T-helper 22 cell (primary cell): ENCODE results near the gene PXN.
"Not testable (repeated sequence)": the region's sequence is repeated elsewhere in the genome, so short reads cannot be mapped to it uniquely, and the experiment has no call there.

ENCODE experiments used
- DNase-seq: peaks from one replicate; pipeline ENCODE4 v3.0.0-alpha.2; 2020; ENCODE audit warnings: low read depth

Gene PXN

DNA sequence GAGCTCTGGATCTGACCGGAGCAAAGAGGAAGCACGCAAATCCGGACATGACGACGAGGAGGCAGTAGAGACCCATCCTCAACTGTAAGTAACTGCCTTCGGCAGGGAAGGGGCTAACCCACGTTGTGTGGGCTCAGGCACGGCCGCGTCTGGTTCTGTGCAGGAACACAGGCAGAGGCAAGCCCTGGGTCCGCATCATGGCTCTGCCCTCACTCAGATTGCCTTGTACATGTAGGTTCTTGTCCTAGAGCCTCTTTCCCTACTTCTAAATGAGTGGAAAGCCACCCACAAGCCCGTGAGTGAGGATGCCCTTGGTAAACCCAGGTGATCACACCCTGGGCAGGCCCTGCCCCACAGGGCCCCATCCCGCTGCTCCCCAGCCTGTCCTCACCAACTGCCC, 55.7 kb downstream of the PXN start:
- no peak for DNase-seq

DNA sequence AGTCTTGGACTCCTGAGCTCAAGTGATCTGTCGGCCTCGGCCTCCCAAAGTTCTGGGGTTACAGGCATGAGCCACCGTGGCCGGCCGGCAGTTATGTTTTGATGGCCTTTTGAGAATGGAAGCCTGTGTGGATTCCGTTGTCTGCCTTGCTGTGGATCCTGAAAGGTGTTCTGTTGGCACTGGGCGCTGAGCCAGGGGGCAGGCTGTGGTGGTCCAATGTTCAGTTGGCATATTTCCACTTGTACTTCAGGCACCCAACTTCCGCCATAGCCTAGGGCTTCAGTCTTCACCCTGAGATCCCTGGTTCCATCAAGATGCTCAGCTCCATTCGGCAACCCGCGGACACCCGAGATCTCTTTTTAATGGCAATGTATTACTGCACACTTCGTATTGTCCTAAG, 58.3 kb downstream of the PXN start:
- no peak for DNase-seq

DNA sequence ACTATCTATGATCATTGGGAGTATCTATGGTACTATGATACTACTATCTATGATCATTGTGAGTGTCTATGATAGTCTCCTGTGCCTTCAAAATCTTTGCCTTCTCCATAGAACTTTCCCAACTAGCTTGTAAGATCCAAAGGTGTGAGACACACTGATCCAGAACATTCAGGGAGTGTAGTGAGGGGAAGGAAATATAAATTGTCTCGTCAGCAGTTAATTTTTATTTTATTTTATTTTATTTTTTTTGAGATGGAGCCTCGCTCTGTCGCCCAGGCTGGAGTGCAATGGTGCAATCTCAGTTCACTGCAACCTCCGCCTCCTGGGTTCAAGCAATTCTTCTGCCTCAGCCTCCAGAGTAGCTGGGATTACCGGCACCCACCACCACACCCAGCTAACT, 58.7 kb downstream of the PXN start:
- not testable (repeated sequence) for DNase-seq

DNA sequence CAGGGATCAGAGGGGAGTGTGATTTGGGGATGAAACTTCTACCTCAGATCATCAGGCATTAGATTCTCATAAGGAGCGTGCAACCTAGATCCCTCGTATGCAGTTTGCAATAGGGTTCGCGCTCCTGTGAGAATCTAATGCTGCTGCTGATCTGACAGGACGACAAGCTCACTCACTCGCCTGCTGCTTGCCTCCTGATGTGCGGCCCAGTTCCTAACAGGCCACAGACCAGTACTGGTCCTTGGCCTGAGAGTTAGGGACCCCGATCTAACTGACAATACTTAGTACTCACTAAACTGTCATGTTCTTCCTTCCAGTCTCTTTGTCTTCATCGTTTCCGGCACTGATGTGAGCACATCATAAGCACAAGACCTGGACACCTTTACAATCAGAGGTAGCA, 59.3 kb downstream of the PXN start:
- DNase-seq: no peak

DNA sequence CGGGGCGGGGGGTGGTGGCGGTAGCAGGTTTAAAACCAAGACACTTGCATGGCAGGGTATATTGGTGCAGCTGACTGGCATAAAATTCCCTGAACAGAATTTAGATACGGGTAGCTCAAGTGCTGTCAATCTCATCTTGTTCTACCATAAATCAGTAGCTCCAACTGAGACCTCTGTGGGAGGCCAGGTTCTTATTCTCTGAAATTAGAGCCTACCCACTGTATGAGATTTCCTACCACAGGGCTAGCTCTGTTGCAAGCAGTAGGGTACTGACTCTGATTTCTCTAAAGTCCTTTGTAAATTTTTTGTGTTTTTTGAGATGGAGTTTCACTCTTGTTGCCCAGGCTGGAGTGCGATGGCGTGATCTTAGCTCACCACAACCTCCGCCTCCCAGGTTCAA, 61.4 kb downstream of the PXN start:
- no peak for DNase-seq

DNA sequence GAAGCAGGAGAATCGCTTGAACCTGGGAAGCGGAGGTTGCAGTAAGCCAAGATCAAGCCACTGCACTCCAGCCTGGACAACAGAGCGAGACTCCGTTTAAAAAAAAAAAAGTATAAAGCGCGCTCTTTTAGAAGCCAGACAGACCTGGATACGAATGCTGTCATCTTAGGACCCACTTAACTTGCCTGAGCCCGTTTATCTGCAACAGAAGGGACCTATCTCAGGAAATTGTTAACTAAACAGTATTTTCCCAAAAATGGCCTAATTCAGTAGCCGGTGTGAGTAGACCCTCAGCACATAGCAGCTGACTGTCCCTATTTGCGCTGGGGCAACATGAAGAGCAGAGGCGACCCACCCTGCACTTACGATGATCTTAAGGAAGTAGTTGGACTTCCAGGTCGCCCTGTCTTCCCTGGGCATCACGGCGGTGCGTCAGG, 65.1 kb downstream of the PXN start:
- no peak for DNase-seq

DNA sequence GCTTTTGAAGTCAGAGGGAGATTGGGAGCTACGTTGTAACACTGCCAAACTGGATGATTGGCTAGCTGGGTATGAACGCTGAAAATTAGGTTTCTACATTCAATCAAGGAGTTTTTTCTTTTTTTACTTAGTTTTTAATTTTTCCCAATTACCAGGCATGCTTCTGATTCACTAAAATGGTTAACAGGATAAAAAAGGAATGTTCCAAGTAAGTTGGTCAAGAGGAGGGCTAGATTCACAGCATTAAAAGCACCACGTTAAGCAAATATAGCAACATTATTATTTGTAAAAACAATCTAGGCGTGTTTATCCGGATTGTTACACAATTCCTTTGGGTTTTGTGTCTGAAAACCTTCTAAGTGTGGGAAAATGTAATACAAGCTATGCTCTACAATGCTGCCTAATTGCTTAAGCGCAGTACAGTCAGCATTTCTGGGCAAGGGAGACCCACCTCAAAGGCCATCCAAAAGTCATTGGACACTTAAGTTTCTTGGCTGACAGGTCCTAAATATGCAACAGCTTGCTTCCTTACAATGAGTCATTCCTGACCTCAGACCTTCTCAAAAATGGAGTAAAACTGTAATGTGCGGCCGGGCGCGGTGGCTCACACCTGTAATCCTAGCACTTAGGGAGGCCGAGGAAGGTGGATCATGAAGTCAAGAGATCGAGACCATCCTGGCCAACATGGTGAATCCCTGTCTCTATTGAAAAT, 65.8 kb downstream of the PXN start:
- DNase-seq: no peak

DNA sequence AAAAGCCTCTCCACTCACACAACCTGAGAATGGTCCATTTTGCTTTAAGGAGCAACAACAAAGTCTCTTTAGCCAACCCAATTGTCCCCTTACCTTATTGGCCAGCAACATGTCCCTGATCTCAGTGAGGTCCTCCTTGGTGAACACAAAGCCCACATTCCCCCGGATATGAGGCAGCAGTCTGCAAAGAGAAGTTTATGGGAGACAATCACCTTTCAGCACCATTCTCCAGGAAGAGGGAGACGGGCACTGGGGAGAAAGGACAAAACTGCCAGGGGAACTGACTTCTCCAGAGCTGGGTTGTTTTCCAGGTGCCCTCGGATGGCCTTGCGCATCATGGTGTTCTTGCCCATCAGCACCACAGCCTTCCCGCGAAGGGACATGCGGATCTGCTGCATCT, 66.5 kb downstream of the PXN start:
- no peak for DNase-seq

DNA sequence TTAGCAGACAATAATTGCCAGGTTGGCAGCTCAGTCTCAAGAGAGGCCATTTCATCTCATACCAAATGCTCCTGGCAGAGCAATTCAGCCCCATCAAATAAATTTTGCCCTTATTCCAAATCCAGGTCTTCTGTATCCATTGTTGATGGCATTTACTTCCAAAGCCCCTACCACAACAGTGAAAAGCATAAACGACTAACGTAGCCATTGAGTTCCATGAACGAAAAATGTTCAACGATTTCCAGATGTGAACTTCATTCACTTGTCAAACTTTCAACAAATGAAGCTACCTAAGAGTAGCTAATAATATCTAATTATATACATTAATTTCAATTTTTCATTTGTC, 68.0 kb downstream of the PXN start:
- no peak for DNase-seq

DNA sequence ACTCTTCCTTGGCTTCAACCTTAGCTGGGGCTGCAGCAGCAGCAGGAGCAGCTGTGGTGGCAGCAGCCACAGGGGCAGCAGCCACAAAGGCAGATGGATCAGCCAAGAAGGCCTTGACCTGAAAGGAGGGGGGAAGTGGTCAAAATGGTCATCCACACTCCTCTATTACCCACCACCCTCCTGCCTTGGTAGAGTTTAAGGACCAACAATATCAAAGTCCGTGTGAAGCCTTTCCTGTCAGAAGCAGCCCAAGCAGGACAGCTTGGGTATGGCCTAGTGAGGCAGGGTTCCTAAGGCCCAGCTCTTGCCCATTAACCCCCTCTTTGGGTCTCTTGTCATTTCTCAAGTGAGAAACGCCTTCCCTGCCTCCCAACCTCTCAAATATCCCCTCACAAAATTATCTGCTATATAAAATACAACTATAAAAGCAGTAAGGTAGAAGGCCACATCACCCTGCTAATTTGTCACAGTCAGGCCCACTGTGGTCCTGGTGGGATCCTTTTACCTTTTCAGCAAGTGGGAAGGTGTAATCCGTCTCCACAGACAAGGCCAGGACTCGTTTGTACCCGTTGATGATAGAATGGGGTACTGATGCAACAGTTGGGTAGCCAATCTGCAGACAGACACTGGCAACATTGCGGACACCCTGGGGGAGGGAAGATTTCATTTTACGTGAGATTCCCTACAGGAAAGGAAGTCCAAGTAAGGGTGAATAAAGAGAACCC, 68.6 kb downstream of the PXN start:
- DNase-seq: not testable (repeated sequence)

DNA sequence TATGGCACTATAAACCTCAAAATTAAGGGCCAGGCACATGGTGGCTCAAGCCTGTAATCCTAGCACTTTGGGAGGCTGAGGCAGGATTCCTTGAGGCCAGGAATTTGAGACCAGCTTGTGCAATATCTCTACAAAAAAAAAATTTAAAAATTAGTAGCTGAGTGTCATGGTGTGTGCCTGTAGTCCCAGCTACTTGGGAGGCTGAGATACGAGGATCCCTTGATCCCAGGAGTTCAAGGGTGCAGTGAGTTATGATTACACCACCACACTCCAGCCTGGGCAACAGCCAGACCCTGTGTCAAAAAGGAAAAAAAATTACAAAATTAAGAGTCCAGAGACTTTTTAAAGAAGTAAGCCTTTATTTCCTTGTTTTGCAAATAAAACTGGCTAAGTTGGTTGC, 69.2 kb downstream of the PXN start:
- no peak for DNase-seq

DNA sequence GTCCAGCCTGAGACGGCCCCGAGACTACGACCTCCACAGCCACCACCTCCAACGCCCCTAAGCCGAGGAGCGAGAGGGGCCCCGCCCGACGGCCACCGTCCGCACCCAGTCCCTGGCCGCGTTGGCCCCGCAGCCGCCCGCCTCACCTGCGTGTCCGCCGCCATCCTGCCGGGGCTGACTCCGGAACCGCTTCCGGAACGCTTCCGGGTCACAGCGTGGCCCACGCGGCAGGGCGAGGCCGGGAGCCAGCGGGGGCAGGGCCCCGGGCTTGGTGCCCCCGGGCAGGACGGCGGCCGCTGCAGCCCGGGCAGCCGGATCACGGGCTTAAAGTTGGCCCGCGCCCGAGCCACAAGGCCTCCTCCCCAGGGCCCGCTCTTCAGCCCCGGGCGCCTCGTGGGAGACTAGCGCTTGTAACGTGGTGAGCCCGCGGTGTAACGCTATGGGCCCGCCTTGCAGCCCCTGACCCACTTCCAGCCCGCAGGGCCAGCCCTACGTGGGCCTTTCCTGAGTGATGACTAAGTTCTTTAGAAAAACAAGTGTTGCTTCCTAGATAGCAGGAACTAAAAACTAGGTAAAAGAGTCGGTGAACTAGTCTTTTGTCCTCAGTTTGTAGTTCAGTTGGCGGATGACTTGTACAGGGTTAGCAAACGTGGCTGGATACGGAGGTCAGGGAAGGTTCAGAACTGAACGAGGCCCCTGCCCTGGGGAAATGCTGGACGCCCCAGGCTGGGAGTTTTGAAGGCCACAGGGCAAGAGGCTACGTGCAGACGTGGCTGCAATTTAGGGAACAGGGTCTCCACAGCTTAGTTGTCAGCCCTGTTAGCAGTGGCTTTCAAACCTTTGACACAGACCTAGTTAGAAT, 70.8 kb downstream of the PXN start, which contains the start of gene GCN1:
GCN1 (minus strand) TSS at position 182 of the 862 bp plus-strand sequence; CDS start at position 164, 18 bp downstream.
- DNase-seq: peak; percentile 74

DNA sequence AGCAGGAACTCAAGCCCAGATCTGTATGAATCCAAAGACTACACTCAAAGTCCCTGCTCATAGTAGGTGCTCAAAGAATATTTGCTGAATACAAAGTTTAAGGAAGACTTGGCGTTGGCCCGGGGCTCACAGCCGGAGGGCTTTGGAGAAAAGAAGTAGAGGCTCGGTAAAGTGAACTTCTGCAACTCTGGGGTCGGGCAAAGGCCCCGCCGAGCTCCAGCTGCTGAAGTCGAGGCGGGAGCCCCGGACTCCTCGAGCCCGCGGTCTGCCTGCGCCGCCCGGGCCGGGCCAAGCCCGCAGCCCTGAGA, 71.3 kb downstream of the PXN start:
- DNase-seq: no peak

DNA sequence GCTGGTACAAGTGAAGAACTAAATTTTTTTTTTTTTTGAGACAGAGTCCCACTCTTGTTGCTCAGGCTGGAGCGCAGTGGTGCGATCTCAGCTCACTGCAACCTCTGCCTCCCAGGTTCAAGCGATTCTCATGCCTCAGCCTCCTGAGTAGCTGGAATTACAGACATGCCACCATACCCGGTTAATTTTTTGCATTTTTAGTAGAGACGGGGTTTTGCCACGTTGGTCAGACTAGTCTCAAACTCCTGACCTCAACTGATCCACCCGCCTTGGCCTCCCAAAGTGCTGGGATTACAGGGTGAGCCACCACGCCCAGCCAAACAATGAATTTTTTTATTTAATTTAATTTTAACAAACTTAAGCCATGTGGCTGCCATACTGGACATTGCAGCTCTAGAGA, 72.2 kb downstream of the PXN start:
- not testable (repeated sequence) for DNase-seq

DNA sequence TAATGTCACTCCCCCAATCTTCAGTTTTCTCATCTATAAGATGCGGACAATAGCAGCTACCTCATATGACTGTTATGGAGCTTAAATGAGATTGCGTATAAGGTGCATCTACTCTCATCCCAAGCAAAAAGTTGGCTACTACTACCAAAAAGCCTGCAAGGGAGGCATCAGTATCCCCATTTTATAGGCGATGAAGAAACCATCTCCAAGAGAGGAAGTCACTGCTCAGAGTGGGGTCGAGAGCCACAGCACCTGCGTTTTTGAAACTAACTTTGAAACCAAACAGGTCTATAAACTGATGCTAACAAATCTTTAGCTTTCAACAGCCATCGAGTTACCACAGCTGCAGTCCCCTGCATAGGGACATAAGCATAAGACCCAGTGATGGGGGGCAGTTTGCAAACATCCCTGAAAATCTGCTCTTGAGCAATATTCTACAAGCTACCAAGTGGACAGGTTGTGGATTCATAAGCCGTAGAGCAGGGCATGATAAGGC, 74.5 kb downstream of the PXN start:
- DNase-seq: no peak

DNA sequence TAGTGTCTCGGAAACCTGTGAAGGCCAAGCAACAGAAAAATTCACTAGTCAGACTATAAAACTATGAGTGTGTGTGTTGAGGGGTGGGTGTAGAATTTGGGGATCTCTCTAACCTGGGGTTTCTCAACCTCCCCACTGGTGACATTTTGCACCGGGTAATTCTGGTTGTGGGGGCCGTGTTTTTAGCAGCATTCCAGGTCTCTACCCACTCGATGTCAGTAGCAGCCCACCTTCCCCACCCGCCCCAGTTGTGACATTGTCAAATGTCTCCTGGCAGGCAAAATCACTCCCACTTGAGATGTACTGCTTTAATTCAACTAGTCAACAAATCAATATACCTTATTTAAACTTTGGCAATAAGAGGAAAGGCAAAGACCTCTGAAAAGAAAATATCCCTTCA, 75.1 kb downstream of the PXN start:
- no peak for DNase-seq

DNA sequence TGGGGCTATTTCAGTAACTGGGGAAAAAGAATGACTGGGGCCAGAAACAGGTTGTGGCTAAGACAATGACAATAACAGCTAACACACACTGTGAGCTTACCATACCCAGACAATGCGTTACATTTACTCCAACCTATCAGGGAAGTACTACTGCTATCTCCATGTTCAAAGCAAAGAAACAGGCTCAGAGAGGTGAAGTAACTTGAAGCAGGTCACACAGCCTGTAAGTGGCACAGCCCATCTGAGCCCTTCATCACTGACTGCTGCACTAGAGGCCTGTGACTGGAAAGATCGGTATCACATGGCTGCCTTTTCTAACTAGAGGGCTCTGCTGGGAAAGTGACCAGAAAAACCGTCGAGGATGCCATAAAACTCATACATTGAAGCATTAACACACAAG, 78.9 kb downstream of the PXN start:
- no peak for DNase-seq

DNA sequence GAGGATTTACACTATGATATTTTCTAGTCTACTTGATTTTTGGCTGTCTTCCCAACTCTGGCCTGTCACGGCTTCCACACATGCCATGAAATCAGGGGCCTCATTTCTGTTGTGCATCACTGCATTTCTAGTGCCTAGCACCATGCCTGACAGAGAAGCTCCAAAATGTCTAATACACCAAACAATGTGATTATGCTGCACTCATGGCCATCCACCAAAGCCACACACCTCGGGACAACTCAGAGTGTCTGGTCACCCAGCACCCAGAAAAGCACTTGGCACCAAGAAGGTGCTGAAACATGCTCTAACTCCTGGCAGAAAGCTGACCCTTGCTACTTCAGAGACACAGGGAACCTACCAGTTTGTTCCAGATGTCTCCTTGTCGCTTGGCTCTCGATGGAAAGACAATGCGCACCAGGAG, 82.3 kb downstream of the PXN start:
- DNase-seq: no peak

DNA sequence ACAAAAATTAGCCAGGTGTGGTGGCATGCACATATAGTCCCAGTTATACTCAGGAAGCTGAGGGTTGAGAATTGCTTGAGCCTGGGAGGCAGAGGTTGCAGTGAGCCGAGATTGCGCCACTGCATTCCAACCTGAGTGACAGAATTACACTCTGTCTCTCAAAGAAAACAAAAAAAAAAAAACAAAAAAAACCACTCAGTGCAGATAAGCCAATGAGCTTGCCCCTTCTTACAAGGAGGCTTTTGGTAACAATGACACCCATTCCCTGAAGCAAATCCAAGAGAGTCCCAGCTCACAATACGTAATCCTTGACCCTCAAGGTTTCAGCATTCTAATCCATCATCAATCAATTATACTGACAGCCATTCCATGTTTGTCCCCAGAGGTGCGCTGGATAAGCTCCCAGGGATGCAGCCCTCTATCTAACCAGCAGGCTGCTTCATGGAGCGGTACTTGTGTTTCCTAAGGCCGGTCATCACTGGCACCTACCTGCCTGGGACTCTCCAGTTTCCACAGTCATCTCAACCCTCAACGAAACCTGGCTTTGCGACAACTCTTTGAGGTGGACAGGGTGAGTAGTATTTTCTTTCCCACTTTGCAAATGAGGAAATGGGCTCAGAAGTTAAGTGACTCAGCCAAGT, 83.4 kb downstream of the PXN start:
- no peak for DNase-seq

DNA sequence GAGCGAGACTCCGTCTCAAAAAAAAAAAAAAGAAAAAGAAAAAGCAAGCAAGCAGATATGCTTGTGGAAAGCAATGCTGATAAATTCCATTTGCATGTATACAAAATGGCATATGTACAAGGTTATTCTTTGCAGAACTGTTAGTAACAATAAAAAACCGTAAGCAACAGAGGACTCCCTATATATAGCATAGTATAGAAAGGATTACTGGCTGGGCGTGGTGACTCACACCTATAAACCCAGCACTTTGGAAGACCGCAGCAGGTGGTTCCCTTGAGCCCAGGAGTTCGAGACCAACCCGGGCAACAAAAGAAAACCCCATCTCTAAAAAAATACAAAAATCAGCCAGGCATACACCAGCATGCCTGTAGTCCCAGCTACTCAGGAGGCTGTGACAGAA, 84.6 kb downstream of the PXN start:
- DNase-seq: no peak

DNA sequence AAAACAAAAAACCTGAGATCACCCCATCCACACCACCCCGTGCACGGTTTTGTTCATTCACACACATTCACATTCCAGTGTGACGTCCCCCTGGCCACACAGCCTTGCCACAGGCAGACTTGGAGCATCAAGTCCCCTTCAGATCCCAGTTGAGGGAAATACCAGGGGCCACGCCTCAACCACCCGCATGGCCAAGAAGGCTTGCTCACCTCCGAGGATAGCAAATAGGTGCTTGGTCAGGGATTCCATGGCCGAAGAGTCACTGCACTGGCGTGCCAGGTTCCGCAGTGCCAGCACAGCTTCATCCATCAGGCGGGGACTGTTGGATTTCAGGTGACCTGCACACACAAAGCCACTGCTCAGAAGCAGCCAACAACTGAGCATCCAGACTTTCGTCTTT, 90.0 kb downstream of the PXN start:
- DNase-seq: no peak

DNA sequence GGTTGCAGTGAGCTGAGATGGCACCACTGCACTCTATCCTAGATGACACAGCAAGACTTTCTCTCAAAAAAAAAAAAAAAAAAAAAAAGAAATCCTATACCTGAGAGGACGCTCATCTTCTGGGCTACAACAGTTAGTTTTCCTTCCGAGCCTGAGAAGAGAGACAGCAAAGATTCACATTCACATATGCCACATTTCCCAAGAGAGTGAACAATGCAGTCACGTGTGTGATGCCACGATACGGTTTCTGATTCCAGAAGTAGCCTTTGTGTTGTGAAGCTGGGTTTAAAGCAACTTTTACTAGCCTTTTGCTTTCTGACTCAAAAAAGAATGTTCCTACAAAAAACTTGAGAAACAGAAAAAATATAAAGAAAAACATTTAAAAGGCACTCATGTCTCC, 90.5 kb downstream of the PXN start:
- no peak for DNase-seq
